GM21723 (cell line): ENCODE data around the gene CKS1B.
A peak's percentile ranks its signal among the peaks of the same experiment; 100 is the strongest.

Experiments
- ATAC-seq: cut with Tn5 transposase; IDR thresholded peaks from one replicate; pipeline ENCODE4 v1.9.1; 2021; ENCODE audit warnings: mild to moderate bottlenecking, moderate library complexity; ENCODE audit not compliant: unreplicated experiment

The CKS1B gene

GRCh38 chr1:154945160-154945961 lies 29.1 kb upstream of the CKS1B start:
- no peak for ATAC-seq

DNA sequence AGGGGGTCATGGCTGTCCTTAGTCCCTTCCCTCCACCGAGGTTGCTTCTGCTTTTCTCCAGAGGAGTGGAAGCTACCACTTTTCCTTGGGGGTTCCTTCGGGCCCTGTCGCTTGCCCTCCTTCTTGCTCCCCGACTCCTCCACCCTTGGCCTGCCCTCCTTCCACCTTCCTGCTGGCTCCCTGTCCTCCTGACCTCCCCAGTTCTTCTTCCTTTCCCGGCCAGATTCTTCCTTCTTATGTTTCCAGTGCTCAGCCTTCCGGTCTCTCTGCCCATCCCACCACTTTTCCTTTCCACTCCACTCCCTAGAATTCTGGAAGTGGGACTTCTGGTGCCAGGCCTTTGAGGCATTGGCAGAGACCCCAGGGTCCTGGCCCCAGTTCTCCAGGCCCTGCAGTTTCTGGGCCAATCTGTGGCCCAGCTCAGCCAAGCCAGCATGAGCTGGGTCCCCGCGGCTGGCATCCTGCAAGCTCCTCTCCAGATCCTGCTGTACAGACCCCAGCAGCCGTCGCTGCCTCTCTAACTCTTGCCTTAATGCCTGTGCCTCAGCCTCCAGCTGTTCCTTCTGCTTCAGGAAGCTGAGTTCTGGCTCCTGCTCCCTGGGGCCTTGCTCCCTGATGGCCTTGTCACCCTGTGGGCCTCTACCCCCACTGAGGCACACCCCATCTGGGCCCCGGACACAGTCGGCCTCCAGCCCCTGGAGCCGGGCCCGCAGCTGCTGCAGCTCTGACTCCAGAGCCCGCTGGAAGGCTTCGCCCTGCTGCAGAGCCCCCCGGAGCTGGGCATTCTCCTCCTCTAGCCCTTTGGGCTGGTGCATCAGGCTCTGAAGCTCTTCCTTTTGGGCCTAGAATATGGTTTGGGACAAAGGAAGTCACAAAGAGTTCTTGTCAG lies 28.3 kb upstream of the CKS1B start:
- no peak for ATAC-seq

- no peak for ATAC-seq
Measured at GRCh38 chr1:154948079-154948478, 26.4 kb upstream of the CKS1B start.

GRCh38 chr1:154951901-154952657 lies 22.4 kb upstream of the CKS1B start:
- no peak for ATAC-seq

GRCh38 chr1:154952664-154953063 lies 21.8 kb upstream of the CKS1B start:
- no peak for ATAC-seq

DNA sequence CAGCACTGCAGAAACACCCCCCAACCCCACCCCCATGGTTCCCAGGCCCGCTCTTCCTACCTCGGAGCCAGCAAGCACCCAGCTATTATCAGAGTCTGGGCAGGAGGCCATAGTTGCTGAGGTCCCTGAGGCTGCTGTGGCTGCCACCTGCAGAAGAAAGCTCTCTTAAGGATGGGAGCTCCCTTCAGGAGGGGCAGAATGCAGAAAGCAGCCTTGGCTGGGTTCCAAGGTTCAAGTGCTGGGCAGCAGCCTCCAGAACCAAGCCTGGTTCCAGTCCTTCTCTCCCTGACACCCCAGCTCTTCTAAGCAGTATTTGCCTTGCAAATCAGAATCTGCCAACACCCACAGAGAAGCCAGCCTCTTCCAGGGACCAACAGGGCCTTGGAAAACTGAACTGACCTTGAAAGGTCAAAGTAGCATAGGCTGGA lies 20.9 kb upstream of the CKS1B start:
- no peak for ATAC-seq

- no peak for ATAC-seq
Measured at GRCh38 chr1:154954541-154954940, 19.9 kb upstream of the CKS1B start.

DNA sequence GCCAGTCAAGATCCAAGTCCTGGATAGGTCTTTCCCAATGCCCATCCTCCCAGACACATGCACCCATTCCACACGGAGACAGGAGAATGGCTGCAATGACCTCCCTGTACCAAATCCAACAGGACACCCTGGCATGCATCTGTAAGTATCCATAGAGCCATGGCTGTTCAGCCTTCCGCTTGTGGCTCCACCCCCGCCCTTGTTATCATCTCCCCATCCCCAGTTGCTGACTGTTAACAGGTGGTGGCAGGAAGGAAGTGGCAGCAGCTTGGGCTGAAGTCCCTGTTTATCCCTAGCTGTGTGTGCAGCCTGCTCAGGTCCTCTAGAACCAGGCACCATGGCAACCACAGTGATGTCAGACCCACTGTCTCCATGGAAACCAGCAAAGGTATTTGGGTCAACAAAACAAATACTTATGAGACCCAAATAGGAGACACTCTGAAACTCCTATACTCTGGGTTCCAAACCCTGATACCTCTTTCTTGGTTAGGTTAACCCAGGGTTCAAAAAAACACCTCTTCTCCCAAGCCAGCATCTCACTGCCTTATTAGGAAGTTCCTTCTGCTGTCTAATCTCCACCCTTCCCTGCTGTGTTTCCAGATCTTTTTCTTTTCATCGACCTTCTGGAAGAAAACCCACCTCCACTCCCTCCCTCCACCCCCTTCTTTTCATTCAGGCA lies 19.3 kb upstream of the CKS1B start:
- peak; percentile 49 for ATAC-seq

DNA sequence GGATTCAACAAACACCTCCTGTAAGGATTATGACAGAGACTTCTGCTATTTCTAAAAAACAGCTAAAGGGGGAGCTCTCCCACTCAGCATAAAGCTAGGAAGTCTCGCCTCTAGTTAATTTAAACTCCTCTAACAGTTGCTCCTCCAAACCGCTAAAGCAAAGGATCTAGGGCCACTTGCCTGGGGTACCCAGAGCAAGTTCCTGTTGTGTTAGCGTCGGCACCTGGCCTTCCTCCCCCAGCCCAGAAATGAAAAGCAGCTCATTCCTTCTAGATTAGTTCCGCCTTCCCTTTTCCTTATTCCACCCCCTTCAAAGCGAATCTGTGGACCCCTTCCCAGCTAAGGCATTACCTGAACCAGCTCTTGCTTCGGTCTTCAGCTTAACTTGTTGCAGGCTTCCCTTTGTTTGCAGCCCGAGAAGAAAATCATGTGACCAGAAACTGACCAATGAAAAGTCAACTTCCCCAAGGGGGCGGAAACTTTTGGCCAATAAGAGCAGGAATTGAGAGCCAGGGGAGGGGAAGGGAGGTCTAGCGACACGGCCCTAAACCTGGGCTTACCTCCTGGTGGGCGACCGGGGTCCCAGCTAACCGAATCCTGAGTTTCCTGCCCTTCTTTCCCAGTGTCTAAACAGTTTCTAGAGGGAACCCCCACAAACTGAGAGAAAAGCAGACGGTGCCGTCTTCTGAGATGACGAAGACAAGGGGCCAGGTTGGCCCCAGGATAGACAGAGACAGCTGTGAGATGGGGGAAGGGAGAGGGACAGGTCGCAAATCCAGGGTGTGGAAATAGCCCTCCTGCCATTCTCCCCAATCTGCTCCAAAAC lies 18.6 kb upstream of the CKS1B start, which contains the start of gene PBXIP1:
Gene PBXIP1, minus strand, starts transcription at position 382 of the 826 bp plus-strand sequence. CDS start 2,378 bp downstream, outside the sequence.
- peak; percentile 60 for ATAC-seq

DNA sequence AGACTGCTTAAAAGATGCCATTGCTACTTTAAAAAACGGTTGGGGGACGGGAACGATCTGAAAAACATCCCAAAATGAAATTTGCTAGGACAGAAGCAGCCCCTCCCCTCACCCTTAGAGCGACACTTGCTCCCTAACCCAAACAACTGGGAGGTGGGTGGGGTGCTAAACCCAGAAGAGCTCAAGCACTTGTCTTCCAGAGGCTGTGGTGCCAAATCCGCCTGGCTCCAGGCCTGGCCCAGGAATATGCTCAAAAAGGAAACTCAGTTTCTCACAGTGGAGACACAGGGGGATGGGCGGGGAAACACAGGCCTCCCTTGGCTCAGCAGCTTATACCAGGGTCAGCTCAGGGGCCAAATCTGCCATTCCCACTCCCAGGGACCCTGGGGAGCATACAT lies 17.9 kb upstream of the CKS1B start:
- ATAC-seq = no peak

DNA sequence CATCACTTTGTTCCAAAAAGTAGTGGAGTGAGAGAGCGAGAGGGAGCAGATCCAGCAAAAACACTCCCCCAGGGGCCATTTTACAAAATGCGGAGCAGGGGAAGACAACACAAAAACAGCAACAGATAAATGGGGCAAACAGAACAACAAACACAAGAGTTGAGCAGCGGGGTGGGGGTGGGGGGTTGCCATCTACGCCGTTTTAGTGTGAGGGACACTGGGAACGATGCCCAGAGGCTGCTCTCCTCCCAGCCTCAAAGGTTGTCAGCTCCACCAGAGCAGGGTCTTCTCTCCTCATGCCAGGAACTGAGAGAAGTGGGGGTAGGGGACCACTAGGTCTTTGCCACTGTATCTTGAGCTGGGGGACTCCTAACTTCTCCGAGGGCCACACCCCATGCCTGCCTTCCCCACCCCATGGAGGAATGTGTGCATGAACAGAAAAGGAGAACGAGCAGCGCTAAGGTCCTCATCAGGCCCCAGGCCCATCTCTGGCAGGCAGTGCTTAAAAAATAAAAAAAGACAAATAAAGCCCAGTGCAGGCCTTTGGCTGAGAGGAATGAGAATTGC lies 17.3 kb upstream of the CKS1B start:
- no peak for ATAC-seq

GRCh38 chr1:154958036-154958435 lies 16.4 kb upstream of the CKS1B start:
- no peak for ATAC-seq

- ATAC-seq = no peak
Measured at GRCh38 chr1:154958681-154959425, 15.6 kb upstream of the CKS1B start.

DNA sequence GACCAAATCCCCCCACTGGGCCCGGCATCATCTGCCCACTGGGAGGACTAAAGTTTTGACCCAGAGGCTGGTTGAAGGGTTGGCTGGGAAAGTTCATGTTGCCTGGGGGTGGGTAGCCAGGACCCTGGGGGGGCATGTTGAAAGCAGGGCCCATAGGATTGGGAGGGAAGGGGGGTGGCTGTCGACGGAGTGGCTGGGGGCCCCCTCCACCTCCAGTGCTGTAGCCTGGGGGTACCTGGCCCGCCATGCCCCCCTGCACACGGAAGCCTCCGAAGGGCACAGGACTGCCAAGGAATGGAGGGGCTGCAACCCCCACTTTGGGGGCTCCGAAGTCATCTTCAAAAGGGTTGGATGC lies 15.1 kb upstream of the CKS1B start:
- no peak for ATAC-seq

DNA sequence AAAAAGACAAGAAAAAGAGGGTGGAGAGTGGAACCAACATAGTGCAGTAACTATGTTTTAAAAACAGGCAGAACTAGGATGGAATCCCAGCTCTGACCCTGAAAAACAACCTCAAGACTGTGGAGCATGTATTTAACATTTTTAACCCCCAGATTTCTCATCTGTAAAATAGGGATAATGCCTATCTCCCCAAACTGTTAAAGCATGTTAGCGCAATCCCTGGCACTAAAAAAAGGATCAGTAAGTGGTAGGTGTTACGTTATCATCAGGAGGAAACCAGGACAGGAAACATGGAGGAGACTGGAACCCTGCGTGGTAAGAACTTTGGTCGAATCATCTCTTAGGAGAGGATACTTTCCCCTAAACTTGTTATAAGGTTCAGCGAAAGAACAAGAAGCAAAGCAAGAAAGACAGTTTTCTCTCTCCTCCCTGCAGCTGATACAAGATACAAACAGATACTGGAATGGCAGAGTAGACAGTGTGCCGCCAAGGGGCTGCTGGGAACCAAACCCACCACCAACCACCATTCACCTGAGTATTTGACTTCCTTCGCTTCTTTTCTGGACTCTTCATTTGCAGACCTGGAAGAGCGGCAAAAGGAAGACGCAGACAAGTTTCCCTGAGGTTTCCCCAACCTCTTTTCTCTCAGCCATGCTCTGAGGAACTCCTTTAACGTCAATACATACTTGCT lies 13.9 kb upstream of the CKS1B start:
- no peak for ATAC-seq

DNA sequence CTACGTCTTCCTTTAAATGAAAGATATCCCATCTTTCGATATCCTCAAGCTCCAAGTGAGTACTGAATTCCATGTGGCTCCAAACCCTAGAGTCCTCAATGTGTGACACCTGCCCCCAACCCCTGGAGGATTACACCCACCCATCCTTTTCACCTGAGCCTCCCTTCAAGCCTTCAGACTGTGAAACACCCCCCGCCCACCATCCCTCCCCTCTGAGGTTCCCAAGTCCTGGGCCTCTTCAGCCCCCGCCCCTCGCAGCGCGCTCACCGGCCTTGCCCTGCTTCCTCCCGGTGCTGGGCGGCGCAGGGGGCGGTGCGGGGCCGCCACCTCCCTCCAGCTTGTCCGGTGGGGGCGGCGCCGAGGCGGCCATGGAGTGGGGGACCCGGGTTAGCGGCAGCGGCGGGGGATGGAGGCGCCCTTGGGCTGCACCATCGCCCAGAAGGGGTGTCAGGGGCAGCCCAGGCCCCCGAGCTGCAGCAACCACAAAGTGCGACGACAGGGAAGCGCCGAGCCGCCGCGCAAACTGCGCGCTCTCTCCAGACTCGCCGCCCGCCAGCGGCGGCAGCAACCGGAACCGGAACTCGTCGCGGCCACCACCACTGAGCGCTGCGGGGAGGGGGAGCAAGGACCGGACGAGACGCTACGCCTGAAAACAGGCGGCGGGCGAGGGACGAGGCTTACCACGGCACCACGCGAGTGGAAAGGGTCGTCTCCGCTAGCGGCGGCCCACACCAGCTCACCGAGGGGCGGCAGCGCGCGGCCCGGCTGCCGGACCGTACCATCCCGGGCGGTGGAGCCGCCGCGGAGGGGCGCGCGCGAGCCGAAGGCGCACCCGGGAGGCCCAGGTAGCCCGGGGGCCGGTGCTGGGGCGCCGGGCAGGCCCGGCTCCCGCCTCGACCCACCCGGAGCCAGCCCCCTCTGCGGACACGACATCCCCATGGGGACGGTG lies 13.0 kb upstream of the CKS1B start, which contains the start of gene PYGO2:
Gene PYGO2, minus strand, starts transcription at position 576 of the 949 bp plus-strand sequence. Its CDS starts 206 bp downstream, at position 370.
- peak; percentile 74 for ATAC-seq
